Retinal pigment epithelial cell (primary cell): ENCODE results near the gene PRKN.

Experiments
- DNase-seq: peaks from one replicate; pipeline ENCODE4 v3.0.0-alpha.2; 2010; ENCODE audit warnings: low read depth
- H3K4me3 ChIP-seq: 2 replicates; pipeline ENCODE4 v1.5.1; 2011; ENCODE audit warnings: mild to moderate bottlenecking, low read length, control low read depth, moderate library complexity
- CTCF ChIP-seq: conservative IDR thresholded peaks from 2 replicates; pipeline ENCODE4 v1.5.1; 2011; ENCODE audit warnings: low read depth, low read length, control low read depth, inconsistent platforms

Gene PRKN

GRCh38 chr6:162195441-162195840 is 532.1 kb downstream of the PRKN start:
- DNase-seq, result no peak
- no peak overlapping the region for H3K4me3 ChIP-seq
- TF ChIP-seq CTCF, result no peak

- TF ChIP-seq CTCF, result no peak
- no peak overlapping the region for H3K4me3 ChIP-seq
- no peak for DNase-seq
Measured at GRCh38 chr6:162190981-162191380, 536.6 kb downstream of the PRKN start.

- H3K4me3 ChIP-seq, result no peak overlapping the region
- no peak for DNase-seq
- TF ChIP-seq CTCF, result no peak
Measured at GRCh38 chr6:162187168-162187935, 540.2 kb downstream of the PRKN start.

GRCh38 chr6:162184465-162184864 is 543.1 kb downstream of the PRKN start:
- TF ChIP-seq CTCF, result no peak
- DNase-seq, result no peak
- no peak overlapping the region for H3K4me3 ChIP-seq

GRCh38 chr6:162181741-162182401 is 545.7 kb downstream of the PRKN start:
- TF ChIP-seq CTCF, result no peak
- DNase-seq, result no peak
- H3K4me3 ChIP-seq, result no peak overlapping the region

GRCh38 chr6:162181111-162181510 is 546.5 kb downstream of the PRKN start:
- no peak for DNase-seq
- no peak overlapping the region for H3K4me3 ChIP-seq
- TF ChIP-seq CTCF, result no peak

- no peak for TF ChIP-seq CTCF
- no peak for DNase-seq
- no peak overlapping the region for H3K4me3 ChIP-seq
Measured at GRCh38 chr6:162179196-162179951, 548.2 kb downstream of the PRKN start.
